Mucosa of rectum (tissue), 2 donors: ENCODE measurements around the gene PDE4D.
"Not testable (repeated sequence)": the region's sequence is repeated elsewhere in the genome, so short reads cannot be mapped to it uniquely, and the experiment has no call there.

Experiments used
- H3K27ac ChIP-seq, 2 donors: one replicate each; pipeline ENCODE4 v1.7.0; 2013; ENCODE audit warnings: inconsistent platforms in 2 of 2, low read depth in 2 of 2, low read length in 2 of 2
- H3K27me3 ChIP-seq, 2 donors: one replicate each; pipeline ENCODE4 v1.7.0; 2013; ENCODE audit warnings: low read length in 2 of 2; ENCODE audit not compliant: control insufficient read depth in 2 of 2, insufficient read depth in 2 of 2
- H3K36me3 ChIP-seq, 2 donors: one replicate each; pipeline ENCODE4 v1.7.0; 2013; ENCODE audit warnings: low read length in 2 of 2; ENCODE audit not compliant: control insufficient read depth in 2 of 2, insufficient read depth in 2 of 2
- H3K4me1 ChIP-seq, 2 donors: one replicate each; pipeline ENCODE4 v1.7.0; 2013; ENCODE audit warnings: low read length in 2 of 2, mild to moderate bottlenecking in 1 of 2; ENCODE audit not compliant: control insufficient read depth in 2 of 2, insufficient read depth in 2 of 2
- H3K4me3 ChIP-seq, 2 donors: one replicate each; pipeline ENCODE4 v1.7.0; 2013; ENCODE audit warnings: low read length in 2 of 2
- H3K9ac ChIP-seq, 2 donors: one replicate each; pipeline ENCODE4 v1.7.0; 2013; ENCODE audit warnings: low read length in 2 of 2, low read depth in 1 of 2, mild to moderate bottlenecking in 1 of 2
- H3K9me3 ChIP-seq, 2 donors: one replicate each; pipeline ENCODE4 v1.7.0; 2013; ENCODE audit warnings: low read length in 2 of 2; ENCODE audit not compliant: control insufficient read depth in 2 of 2
- donor health status: healthy.
- donor health status: Normal muscosa, but diverticular disease.

Gene PDE4D

DNA sequence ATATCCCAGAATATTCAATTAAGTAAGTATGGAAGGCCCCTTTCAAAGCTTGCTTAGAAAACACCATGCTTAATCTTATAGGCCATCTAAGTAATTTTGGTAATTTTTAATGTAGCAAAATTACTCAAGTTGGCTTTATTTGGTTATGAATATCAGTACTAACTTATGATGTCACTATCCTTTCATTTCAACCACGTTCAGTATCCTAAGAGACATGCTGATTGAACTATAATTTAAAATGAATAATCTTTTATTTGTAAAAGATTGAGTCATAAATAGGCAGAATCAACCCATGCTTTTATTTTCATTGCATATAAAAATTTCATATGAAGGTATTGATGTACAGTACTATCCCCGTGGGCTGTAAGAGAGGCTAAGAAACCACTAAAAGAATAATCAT, 923.7 kb downstream of the PDE4D start:
- Histone ChIP-seq H3K9ac (no peak overlapping the region), H3K4me1 (no peaks in the 10 kb centered on the region), H3K9me3 (no peaks in the 10 kb centered on the region), H3K4me3 (no peak overlapping the region), H3K27ac (no peak overlapping the region), H3K36me3 (peaks cover 9 to 10% of the 10 kb centered on the region in 2 donors), H3K27me3 (no peaks in the 10 kb centered on the region)

DNA sequence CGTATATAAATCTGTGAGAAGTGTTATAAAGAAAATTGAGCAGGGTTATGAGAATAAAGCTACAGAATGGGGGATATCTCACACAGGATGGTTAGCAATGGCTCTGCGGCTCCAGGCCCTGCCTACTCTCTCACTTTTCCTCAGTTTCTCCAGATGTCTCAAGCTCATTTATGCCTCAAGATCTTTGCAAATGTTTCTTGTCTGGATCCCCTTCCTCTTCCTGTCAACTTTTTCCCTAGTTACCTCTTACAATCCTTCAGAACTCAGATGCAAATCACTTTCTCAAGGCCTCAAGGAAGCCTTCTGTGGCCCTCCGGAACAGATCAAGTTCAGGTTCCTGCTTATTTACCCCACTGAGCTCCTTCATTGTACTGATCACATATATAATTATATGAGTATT, 924.3 kb downstream of the PDE4D start:
- Histone ChIP-seq H3K4me3 (no peak overlapping the region), H3K9ac (no peak overlapping the region), H3K27ac (no peak overlapping the region), H3K4me1 (no peaks in the 10 kb centered on the region), H3K36me3 (peaks cover 3 to 5% of the 10 kb centered on the region in 2 donors), H3K27me3 (no peaks in the 10 kb centered on the region), H3K9me3 (no peaks in the 10 kb centered on the region)

DNA sequence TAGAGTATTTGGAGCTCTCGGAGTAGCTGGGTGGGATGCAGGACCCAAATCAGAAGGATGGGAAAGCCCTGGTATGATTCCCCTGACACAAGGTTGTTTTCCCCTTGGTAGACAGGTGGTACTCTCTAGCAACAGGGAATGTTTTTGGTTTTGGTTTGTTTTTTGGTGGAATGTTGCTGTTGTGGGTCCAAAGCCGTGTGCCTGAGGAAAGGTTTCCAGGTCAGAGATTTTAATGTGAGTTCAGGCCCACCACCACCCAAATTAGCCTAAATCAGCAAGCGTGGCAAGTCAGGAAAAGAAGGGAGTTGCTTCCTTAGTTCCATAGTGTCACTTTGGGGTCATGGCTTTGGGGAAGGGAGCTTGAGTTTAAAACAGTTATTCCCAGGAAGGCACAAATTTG, 925.2 kb downstream of the PDE4D start:
- Histone ChIP-seq H3K4me1 (no peaks in the 10 kb centered on the region), H3K9me3 (no peaks in the 10 kb centered on the region)

DNA sequence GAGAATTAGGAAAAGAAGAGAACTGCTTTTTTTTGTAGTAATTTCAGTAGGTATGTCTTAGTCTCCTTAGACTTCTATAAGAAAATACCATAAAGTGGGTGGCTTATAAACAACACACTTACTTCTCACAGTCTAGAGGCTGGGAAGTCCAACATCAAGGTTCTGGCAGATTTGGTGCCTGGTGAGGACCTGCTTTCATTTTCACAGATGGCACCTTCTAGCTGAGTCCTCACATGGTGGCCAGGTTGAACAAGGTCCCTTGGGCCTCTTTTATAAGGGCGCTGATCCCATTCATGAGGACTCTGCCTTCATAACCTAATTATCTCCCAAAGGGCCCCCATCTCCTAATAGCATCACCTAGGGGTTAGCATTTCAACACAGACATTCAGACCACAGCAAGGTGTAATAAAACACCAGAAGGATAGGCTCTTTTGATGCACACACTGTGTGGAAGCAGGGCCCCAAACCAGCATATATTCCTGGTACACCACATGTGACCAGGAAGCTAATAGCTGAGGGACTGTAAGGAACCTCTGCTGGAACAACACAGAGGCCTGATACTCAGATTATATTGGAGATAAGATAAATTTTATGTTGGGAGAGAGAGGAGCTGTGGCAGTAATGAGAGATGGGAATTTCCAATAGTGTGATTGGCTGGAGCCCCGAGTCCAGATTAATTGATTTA, 925.8 kb downstream of the PDE4D start:
- no peak overlapping the region for H3K27ac ChIP-seq
- H3K4me3 ChIP-seq = no peak overlapping the region
- H3K9ac ChIP-seq = no peak overlapping the region
- no peaks in the 10 kb centered on the region for H3K4me1 ChIP-seq
- H3K27me3 ChIP-seq = no peaks in the 10 kb centered on the region
- no peaks in the 10 kb centered on the region for H3K9me3 ChIP-seq
- H3K36me3 ChIP-seq = no peaks in the 10 kb centered on the region

More for the DNA sequence above, 925.2 kb downstream of the PDE4D start:
- no peak overlapping the region for H3K9ac ChIP-seq
- H3K27ac ChIP-seq = no peak overlapping the region
- peaks cover 0 to 3% of the 10 kb centered on the region in 2 donors for H3K36me3 ChIP-seq
- H3K27me3 ChIP-seq = no peaks in the 10 kb centered on the region
- no peak overlapping the region for H3K4me3 ChIP-seq

DNA sequence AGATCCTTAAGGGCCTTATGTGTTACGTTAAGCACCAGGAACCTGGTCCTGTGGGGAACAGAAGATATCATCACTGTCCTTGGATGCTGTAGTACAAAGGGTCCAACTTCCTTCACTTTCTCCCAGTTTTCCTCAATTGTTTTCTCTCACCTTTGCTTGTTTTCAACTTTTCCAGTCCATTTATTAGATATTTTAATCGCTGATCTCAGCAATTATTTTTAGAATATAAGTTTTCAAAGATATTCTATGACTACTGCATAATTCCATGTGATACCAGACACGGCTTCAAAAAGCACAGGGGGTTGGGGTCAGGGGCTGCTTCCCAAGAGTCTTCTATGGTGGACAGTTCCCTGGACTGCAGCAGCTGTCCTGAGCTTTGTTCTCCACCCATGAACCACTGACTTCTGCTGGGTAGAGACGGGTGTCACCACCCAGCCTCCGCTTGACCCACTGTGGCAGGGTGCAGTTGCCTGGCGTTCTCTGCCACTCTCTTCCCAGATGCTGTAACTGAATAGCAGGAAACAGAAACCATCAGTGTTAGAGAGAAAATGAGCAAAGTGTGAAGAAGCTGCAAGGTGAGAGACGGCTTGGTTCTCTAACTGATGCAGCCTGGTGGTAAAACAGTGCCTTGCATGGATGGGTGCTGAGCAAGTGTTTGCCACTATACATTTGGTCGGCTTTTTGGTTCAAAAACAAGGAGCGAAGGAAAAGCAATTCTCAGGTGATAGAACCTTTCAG, 927.7 kb downstream of the PDE4D start:
- no peaks in the 10 kb centered on the region for H3K9me3 ChIP-seq
- H3K36me3 ChIP-seq = no peaks in the 10 kb centered on the region
- no peak overlapping the region for H3K27ac ChIP-seq
- H3K4me1 ChIP-seq = no peaks in the 10 kb centered on the region
- H3K27me3 ChIP-seq = no peaks in the 10 kb centered on the region
- no peak overlapping the region for H3K9ac ChIP-seq
- H3K4me3 ChIP-seq = no peak overlapping the region

DNA sequence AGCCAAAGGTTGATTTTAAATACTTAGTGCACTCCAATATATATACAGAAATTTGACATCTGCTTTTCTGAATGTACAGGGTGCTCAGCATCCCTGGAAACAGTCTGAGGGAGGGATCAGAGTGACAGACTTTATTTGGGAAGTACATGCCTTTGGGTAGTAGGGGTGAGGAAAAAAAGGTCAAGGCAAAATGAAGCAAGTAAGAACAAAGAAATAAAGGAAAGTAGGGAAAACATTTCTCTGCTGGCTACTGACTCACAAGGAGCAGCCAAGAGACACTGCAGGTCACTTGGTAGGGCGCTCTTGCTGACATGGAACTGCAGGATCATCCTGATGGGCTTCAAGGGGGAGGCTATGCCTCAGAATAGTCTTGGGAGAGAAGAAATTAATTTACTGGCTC, 929.7 kb downstream of the PDE4D start:
- Histone ChIP-seq H3K4me3 (no peak overlapping the region), H3K27ac (no peak overlapping the region), H3K9ac (no peak overlapping the region), H3K4me1 (no peaks in the 10 kb centered on the region), H3K9me3 (no peaks in the 10 kb centered on the region), H3K27me3 (no peaks in the 10 kb centered on the region), H3K36me3 (no peaks in the 10 kb centered on the region)

DNA sequence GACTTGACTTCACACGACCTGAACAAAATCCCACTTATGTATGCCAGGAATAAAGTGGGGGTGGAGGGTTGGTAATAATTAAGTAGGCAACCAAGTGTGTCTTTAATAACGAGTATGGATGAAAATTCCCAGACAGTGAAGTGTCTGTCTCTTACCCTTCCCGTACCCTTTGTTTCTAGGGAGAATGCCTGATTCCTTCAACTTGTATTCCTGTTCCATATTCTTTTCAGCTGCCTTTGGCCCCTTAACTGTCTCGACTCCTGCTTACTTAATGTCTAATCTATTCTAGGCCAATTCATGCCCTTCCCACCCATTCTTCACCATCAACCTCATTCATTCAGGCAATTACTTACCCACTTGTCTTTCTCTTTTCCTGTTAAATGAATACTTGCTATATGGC, 930.2 kb downstream of the PDE4D start:
- H3K36me3 ChIP-seq = no peaks in the 10 kb centered on the region
- H3K27ac ChIP-seq = no peak overlapping the region
- H3K27me3 ChIP-seq = no peaks in the 10 kb centered on the region
- H3K4me3 ChIP-seq = no peak overlapping the region
- H3K4me1 ChIP-seq = no peaks in the 10 kb centered on the region
- H3K9ac ChIP-seq = no peak overlapping the region
- H3K9me3 ChIP-seq = no peaks in the 10 kb centered on the region

DNA sequence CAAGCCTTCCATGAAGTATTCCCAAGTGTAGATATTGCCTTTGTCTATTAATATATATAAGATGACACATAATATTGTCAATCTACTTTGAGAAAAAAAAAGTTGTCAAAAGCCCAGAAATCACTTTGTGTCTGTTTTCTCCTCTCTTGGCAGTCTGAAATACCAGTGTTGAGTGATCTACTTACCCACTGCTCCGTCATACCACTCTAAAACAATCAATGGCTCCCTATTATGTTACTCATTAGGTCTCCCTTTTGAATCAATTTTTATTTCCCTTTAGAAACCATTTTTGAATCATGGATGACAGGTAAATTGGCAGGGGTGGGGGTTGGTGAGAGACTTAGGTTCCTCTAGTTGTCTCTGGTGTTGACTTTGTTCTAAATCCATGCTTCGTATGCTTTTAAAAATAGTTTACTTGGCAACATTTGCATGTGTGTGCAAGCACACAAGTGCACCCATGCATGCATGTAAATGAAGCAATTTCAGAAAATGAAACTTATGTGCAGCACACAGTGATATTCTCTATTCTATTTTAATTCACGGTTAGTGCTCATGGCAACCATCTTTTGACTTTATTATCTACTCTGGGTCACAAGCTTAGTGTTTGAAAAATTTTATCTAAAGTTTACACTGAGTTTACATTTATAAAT, 931.8 kb downstream of the PDE4D start:
- no peaks in the 10 kb centered on the region for H3K9me3 ChIP-seq
- H3K4me3 ChIP-seq = no peak overlapping the region
- H3K27ac ChIP-seq = no peak overlapping the region
- H3K36me3 ChIP-seq = no peaks in the 10 kb centered on the region
- H3K4me1 ChIP-seq = no peaks in the 10 kb centered on the region
- no peak overlapping the region for H3K9ac ChIP-seq
- H3K27me3 ChIP-seq = no peaks in the 10 kb centered on the region

DNA sequence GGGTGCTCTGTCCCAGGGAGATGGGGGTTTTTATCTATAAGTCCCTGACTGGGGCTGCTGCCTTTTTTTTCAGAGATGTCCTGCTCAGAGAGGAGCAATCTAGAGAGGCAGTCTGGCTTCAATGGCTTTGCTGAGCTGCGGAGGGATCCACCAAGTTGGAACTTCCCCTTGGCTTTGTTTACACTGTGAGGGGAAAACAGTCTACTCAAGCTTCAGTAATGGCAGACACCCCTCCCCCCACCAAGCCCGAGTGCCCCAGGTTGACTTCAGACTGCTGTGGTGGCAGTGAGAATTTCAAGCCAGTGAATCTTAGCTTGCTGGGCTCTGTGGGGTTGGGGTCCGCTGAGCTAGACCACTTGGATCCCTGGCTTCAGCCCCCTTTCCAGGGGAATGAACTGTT, 934.8 kb downstream of the PDE4D start:
- H3K4me3 ChIP-seq = no peak overlapping the region
- no peaks in the 10 kb centered on the region for H3K4me1 ChIP-seq
- H3K9me3 ChIP-seq = no peaks in the 10 kb centered on the region
- H3K36me3 ChIP-seq = no peaks in the 10 kb centered on the region
- no peak overlapping the region for H3K27ac ChIP-seq
- H3K9ac ChIP-seq = no peak overlapping the region
- H3K27me3 ChIP-seq = no peaks in the 10 kb centered on the region

DNA sequence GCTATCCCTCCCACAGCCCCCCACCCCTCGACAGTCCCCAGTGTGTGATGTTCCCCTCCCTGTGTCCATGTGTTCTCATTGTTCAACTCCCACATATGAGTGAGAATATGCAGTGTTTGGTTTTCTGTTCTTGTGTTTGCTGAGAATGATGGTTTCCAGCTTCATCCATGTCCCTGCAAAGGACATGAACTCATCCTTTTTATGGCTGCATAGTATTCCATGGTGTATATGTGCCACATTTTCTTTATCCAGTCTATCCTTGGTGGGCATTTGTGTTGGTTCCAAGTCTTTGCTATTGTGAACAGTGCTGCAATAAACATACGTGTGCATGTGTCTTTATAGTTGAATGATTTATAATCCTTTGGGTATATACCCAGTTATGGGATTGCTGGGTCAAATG, 940.3 kb downstream of the PDE4D start:
- not testable (repeated sequence) for H3K4me1 ChIP-seq, H3K9ac ChIP-seq, H3K27ac ChIP-seq, H3K9me3 ChIP-seq, H3K27me3 ChIP-seq, H3K36me3 ChIP-seq, H3K4me3 ChIP-seq
